Ramos (cell line): ENCODE data around the gene SLC18A2.
"Not testable (repeated sequence)": the region's sequence is repeated elsewhere in the genome, so short reads cannot be mapped to it uniquely, and the experiment has no call there.

Experiments used
- in situ Hi-C: fragments of 300-500 bp; cut with MboI; formaldehyde crosslinking; loops from one replicate; pipeline ENCODE4 v1.14.3; 2022; ENCODE audit warnings: low sequenced_read_pairs; ENCODE audit not compliant: unreplicated experiment

The SLC18A2 gene

GRCh38 chr10:117260084-117260483 lies 19.2 kb downstream of the SLC18A2 start:
- in situ Hi-C loops, result no loop called here

- in situ Hi-C loops, result no loop called here
Measured at GRCh38 chr10:117261501-117261900, 20.6 kb downstream of the SLC18A2 start.

- in situ Hi-C loops, result no loop called here
Measured at GRCh38 chr10:117262291-117262902, 21.5 kb downstream of the SLC18A2 start.

- in situ Hi-C loops, result no loop called here
Measured at GRCh38 chr10:117262903-117263293, 22.0 kb downstream of the SLC18A2 start.

- in situ Hi-C loops, result no loop called here
Measured at GRCh38 chr10:117264782-117265181, 23.9 kb downstream of the SLC18A2 start.

- in situ Hi-C loops, result no loop called here
Measured at GRCh38 chr10:117266400-117266799, 25.5 kb downstream of the SLC18A2 start.

- in situ Hi-C loops, result no loop called here
Measured at GRCh38 chr10:117266812-117267211, 25.9 kb downstream of the SLC18A2 start.

GRCh38 chr10:117268258-117268657 lies 27.3 kb downstream of the SLC18A2 start:
- in situ Hi-C loops, result no loop called here

GRCh38 chr10:117268907-117269306 lies 28.0 kb downstream of the SLC18A2 start:
- in situ Hi-C loops, result no loop called here

GRCh38 chr10:117271427-117271826 lies 30.5 kb downstream of the SLC18A2 start:
- in situ Hi-C loops, result no loop called here

GRCh38 chr10:117272195-117273076 lies 31.5 kb downstream of the SLC18A2 start:
- in situ Hi-C loops, result no loop called here

- in situ Hi-C loops, result no loop called here
Measured at GRCh38 chr10:117273980-117274379, 33.1 kb downstream of the SLC18A2 start.

GRCh38 chr10:117274509-117274908 lies 33.6 kb downstream of the SLC18A2 start:
- in situ Hi-C loops, result no loop called here

GRCh38 chr10:117275121-117275520 lies 34.2 kb downstream of the SLC18A2 start:
- in situ Hi-C loops, result no loop called here

- in situ Hi-C loops, result no loop called here
Measured at GRCh38 chr10:117277675-117278074, 36.8 kb downstream of the SLC18A2 start.

GRCh38 chr10:117284716-117285494 lies 44.0 kb downstream of the SLC18A2 start:
- in situ Hi-C loops, result no loop called here

- in situ Hi-C loops, result not testable (repeated sequence)
Measured at GRCh38 chr10:117290872-117291271, 50.0 kb downstream of the SLC18A2 start.

- in situ Hi-C loops, result no loop called here
Measured at GRCh38 chr10:117294039-117294645, 53.2 kb downstream of the SLC18A2 start.

- in situ Hi-C loops, result no loop called here
Measured at GRCh38 chr10:117294735-117295134, 53.8 kb downstream of the SLC18A2 start.

GRCh38 chr10:117298219-117298618 lies 57.3 kb downstream of the SLC18A2 start:
- in situ Hi-C loops, result no loop called here
